Activated CD4-positive, alpha-beta T cell treated with anti-CD3 and anti-CD28 coated beads, Interleukin-2, Interleukin-4, amounts not matched to agents 100 ng/mL and 50 ng/mL, durations not matched to agents 16 hours and 8 hours (primary cell): Measurements from ENCODE around the gene FCRLA.
A peak's percentile ranks its signal among the peaks of the same experiment; 100 is the strongest.
"Not testable (repeated sequence)": the region's sequence is repeated elsewhere in the genome, so short reads cannot be mapped to it uniquely, and the experiment has no call there.

Experiments used
- DNase-seq: peaks from one replicate; pipeline ENCODE4 v3.0.0-alpha.2; 2020; ENCODE audit warnings: low spot score

The FCRLA gene

DNA sequence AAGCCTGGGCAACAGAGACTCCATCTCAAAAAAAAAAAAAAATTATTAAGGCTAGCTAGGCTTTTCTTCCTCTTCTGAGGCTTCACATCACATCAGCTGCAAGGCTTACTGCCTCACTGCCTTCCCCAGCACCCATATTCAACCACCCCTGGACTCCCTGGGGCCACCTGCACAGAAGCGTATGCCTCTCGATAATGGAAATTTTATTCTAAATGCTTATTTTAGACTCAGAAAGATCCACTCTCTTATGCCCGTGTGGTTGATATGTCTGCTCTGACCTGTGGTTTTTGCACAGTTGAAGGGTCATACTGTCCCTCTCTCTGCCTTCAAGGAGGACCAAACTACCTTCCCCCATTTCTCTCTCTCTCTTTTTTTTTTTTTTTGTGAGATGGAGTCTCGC, 1.5 kb upstream of the FCRLA start:
- DNase-seq, result no peak

DNA sequence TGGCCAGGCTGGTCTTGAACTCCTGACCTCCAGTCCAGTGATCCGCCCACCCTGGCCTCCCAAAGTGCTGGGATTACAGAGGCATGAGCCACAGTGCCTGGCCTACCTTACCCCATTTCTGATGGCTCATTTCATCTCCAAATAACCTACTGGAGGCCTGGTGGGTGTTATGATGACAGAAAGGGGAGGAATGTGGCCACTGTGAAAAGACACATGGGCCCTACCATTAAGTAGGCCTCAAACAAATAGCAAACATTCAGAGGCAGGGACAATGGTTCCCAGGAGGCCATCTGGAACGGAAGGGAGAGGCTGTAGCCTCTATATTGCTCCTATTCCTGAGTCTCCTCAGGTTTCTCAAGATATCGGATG, 932 bp upstream of the FCRLA start:
- no peak for DNase-seq

DNA sequence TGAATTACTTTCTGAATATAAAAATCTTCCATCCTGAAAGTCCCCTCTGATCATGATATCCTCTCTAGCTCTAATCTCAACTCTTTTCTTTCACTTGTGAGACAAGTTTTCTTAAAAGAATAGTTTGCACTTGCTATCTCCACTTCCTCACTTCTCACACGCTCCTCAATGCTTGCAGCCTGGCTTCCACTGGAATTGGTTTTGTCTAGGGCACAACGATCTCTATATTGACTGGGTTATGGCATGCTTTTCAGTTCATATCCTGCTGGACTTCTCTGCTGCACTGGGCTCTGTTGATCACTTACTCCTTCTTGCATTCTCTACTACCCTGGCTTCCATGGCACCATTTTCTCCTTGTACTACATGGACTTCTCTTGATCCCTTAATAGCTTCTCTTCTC, 474 bp downstream of the FCRLA start:
- DNase-seq, result no peak

DNA sequence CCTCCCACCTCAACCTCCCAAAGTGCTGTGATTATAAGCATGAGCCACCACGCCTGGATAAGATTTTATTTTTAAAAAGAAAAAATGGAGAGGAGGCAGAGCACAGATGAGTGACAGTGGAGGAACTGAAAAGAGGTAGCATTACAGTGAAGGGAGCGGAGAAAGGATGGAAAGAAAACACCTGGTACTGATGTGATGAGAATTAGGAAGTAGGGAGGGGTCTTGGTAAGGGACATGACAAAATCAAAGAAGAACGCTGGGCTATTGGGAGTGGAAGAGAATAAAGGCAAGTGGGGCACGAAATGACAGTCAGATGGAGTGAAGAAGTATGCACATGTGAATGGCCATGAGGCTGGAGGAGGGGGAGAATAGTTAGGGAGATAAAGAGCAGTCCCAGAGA, 2.3 kb downstream of the FCRLA start:
- no peak for DNase-seq

DNA sequence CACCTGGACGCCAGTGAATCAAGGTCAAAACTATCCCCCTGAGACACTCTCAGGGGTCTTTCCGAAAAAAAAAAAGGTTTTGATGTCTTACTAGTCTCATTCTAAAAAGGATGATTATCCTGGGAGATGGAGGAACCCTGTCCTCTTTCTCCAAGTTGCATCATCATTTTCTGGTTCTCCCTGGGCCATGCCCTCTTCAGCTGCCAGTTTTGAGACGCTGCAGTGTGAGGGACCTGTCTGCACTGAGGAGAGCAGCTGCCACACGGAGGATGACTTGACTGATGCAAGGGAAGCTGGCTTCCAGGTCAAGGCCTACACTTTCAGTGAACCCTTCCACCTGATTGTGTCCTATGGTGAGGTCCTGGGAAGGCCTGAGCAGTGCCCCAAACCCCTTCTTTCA, 3.5 kb downstream of the FCRLA start:
- DNase-seq, result no peak

DNA sequence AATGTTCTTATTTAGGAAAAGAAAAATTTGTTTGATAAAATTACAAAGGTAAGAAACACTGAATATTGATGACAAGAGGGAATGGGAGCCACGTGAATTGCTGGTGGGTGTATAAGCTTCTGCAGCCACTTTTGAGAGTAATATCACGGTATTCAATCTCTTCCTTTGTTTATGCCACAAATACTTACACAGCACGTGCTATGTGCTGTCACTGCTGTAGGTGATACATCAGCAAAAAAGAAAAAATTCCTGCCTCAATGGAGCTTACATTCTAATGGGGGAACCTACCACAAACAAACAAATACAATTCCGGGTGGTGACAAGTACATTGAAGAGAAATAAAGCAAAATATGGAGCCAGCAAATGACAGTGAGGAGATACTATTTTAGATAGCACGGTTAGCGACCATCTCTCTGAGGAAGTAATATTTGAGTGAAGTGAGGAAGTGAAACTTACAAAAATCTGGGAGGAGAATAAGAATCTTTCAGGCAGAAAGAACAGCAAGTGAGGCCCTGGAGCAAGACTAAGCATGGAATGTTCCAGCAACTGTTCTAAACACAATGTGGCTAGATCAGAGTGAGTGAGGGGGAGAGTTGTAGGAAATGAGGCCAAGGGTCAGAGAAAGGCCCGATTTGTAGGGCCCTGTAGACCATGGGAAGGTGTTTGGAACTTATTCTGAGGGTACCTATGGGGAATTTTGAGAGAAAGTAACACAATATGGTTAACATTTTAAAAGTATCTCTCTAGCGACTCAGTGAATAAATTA, 11.7 kb downstream of the FCRLA start:
- no peak for DNase-seq

DNA sequence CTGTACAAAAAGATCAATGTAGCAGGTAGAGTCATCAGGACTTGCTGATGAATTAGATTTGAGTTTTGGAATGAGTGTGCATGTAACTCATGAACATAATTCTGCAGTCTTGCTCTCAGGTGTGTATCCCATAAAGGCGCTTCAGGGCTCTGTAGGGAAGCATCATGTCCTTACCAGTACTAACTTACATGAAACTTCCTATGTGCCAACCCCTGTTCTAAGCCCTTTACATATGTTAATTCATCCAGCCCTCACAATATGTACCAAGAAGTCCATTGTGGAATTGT, 12.2 kb downstream of the FCRLA start:
- DNase-seq, result no peak

DNA sequence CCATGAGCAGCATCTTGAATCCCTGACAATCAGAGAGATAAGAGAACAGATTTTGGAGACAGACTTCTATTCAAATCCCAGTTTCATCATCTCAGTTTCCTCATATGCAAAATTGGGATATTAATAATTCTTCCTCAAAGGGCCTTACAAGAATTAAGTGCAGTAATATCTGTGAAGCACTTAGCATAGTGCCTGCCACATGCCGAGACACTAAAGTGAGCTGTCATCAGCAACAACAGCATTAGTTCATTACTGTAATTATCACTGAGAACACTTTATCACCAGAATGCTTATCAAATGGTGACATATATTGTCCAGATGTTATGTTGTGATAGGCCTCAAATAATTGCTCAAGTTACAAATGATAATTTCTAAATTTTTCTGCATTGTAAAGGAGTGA, 13.4 kb downstream of the FCRLA start:
- DNase-seq, result no peak

DNA sequence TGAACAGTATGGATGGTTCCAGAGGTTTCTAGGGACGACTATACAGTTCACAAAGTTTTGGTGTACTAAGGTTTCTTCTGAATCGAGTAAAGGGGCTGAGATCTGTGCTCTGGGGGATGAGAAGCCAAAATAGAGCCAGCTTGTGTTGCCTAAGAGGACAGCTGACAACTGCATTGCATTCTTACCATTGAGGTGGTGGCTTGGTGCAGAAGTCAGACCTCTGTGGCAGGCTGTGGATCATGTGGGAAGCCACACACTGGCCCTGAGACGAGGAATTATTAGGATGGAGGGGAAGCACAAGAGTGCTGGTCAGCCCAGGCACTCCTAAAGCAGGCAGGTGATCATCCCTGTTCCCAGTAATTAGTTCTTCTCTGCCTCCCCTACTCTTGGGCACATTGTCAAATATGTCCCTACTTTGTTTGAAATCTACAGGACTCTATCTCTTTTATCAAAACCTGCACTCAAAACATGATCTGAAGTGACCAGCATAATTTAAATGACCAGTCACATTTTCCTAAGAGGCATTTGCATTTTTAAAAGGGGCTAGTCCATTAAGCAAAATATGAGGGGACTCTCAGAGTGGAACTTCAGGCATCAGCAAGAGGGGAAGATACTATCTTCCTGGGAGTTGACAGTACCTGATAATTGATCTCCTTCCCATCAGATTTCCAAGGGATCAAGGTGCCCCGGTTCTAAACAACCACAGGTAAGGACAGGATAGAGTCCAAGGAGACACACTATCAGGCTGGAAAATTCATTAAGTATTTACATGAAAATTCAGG, 14.1 kb downstream of the FCRLA start, which contains the start of gene FCRLB:
Gene FCRLB, plus strand, starts transcription at position 589 of the 782 bp plus-strand sequence. CDS start 1,129 bp downstream, outside the sequence.
- no peak for DNase-seq

DNA sequence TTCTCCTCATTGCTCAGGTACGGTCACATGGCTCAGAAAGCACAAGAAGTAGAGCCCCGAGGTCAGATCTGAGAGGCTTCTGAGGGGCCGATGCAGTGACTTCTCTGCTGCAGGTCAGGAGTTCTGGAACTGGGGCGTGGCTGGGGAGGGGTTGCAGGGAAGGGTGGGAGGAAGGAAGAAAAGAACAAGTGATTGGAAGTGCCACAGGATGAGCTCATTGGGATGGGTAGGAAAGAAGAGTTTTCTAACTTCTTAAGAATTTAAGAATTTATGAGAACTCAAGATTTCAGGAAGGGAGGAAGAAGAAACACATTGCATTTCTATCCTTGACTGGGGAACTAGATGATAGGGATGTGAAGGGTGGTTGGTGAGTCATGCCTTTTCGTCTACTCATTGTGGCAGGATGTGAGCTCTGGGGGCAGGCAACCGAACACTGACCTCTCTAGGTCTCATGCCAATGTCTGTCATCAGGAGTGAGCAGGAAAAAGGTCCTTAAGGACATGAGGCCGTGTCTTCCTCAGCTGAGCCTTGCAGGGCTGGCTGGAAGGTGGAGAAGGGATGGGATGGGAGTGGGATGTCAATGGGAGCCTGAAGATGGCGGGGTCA, 14.8 kb downstream of the FCRLA start:
- peak; percentile 33 for DNase-seq

DNA sequence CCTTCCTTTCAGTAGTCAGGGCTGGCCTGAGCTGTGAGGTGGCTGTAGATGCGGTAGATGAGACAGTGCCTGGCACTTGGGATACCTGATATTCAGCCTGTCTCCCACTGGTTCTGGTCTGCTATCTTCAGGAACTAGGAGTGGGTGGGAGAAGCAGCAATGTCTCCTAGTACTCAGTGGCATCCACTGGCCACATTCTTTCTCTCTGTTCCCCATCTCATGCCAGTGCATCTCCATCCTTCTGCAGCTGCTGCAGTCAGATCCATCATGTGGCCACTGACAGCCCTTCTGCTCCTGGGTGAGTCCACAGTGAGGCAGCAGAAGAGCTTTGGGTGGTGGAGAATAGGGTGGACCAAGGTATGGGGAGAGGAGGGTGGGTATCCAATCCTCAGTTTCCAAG, 15.4 kb downstream of the FCRLA start:
- no peak for DNase-seq

DNA sequence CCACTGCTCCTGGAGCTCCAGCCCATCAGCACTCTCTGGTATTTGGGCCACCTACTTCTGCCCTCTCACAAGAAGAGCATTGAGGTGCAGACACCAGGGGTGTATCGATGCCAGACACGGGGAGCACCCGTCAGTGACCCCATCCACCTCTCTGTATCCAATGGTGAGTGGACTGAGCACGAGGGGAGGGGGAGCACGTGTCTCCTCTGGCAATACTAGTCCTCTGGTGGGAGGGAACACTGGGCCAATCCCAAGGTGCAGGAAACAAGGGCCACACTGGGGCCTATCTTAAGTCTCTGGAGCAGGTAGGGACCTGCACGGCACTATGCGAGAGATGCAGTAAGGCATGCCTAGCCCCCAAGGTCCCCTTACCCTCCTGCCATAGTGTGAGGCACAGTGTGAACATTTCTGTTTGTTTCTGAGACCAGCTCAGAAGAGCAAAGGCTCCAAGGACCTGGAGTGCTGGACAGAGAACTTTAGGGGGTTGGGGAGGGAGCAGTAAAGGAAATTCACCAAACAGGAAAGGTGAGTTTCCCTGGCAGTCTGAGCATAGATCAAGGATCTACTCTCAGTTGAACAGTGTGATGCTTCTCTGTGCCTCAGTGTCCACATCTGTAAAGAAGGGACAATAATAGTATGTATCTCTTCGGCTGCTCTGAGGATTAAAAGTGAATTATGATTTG, 16.6 kb downstream of the FCRLA start:
- DNase-seq, result no peak

DNA sequence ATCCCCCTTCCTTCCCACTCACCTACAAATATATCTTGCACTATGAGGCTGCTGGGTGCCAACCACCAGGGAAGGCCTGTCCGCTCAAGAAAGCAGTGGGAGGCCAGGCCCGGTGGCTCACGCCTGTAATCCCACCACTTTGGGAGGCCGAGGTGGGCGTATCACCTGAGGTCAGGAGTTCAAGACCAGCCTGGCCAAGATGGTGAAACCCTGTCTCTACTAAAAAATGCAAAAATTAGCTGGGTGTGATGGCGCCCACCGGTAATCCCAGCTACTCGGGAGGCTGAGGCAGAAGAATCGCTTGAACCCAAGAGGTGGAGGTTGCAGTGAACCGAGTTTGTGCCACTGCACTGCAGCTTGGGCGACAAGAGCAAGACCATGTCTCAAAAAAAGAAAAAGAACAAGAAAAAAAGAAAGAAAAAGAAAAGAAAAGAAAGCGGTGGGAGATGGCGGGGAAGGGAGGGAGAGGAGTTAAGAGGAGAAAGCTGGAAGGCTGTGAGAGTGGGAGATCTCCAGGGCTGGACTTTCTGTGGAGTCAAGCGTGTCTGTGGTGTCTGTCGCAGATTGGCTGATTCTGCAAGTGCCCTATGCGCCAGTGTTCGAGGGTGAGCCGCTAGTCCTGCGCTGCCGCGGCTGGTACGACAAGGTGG, 18.4 kb downstream of the FCRLA start:
- not testable (repeated sequence) for DNase-seq

DNA sequence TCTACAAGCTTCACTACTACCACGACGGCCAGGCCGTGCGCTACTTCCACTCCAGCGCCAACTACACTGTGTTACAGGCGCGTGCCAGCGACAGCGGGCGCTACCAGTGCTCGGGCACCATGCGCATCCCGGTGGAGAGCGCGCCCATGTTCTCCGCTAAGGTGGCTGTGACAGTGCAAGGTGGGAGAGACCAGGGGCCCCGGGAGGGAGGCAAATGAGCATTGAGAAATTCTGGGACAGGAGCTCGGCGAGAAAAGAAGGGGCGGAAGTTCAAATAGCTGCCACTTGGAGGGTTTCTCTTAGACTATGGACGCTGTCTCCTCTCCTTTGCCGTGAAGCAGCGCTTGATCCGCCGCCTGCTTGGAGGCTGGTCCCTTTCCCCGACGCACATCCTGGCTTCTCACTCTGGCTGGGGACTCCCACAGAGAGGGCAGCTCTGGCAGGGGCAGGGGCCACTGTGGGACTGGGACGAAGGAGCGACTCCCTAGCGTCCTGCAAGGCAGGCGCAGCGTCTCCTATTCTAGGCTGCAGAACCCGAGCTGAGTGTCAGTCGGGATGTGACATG, 19.0 kb downstream of the FCRLA start:
- DNase-seq, result no peak

DNA sequence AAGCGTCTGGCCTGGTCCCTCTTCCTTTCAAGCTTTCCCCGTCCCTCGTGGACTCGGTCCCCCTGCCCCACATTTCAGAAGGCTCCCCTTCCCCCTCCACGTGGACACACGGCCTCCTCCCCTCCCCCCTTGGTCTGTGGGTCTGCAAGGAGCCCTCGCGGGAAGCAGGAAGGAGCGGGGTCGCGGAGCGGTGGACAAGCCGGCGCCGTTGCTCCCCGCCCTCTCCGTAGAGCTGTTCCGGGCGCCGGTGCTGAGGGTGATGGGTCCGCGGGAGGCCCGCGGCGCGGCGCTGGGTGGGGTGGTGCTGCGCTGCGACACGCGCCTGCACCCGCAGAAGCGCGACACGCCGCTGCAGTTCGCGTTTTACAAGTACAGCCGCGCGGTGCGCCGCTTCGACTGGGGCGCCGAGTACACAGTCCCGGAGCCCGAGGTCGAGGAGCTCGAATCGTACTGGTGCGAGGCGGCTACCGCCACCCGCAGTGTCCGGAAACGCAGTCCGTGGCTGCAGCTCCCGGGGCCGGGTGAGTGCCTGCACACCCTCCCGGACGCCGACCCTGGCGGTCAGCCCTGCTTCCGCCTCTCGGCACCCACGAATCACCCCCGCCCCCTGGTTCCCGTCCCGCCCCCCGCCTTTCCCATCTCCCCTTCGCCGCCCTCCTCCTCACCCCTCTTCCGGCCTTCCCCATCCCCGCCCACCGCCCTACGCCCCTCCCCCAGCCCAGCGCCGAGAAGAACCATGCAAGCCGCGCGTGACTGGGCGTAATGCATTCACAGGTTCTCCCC, 19.6 kb downstream of the FCRLA start:
- DNase-seq, result peak; percentile 55

DNA sequence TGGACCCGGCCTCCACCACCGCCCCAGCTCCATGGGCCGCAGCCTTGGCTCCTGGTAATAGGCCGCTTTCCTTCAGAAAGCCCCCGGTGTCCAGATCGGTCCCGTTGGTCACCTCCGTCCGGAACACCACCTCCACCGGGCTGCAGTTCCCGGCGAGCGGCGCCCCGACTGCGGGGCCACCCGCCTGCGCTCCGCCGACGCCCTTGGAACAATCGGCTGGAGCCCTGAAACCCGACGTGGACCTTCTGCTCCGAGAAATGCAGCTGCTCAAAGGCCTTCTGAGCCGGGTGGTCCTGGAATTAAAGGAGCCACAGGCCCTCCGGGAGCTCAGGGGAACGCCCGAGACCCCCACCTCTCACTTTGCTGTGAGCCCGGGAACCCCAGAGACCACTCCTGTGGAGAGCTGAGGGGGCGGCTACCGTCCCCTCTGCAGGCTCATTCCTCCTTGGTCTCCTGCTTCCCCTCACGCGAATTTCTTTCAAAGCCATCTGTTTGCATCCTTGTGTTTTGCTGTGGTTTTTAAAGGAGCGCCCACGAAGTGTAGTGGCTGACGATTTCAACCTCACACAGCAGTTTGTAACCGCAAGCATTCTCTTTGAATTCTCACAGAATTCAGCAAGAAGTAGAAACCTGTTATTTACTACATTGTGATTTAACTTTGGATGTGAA, 20.4 kb downstream of the FCRLA start:
- DNase-seq, result peak; percentile 62

DNA sequence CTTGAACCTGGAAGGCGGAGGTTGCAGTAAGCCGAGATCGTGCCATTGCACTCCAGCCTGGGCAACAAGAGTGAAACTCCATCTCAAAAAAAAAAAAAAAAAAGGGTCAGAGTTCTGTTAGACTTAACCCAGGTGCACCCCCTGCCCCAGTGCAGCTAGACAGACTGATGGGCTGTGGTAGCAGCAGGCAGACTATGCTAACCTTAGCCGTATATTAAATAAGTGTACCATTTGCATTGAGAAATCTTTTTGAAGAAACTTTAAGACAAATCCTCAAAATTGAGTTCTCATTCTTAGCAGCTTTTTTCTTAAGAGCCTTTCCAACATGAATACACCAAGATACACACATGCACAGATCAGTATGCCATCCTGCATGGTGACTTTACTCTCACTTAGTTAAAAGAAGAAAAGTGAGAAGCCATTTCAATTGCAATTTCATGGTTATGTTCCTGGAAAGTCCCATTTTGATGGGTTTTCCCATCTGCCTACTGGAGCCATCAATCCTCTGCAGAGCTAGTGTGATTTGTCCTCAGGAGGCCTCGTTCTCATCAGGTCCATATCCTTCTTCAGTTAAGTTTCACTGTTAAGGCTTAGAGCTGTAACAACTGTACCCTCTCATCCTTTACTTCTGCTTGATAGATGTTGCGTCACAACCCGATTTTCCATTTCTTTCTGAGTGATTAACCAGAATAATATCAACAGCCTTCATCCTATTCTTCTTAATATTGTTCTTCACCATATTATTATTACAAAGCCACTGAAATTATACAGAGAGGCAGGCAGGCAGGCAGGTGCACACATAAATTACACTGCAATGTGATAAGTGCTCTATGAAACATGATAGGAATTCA, 21.6 kb downstream of the FCRLA start:
- no peak for DNase-seq

DNA sequence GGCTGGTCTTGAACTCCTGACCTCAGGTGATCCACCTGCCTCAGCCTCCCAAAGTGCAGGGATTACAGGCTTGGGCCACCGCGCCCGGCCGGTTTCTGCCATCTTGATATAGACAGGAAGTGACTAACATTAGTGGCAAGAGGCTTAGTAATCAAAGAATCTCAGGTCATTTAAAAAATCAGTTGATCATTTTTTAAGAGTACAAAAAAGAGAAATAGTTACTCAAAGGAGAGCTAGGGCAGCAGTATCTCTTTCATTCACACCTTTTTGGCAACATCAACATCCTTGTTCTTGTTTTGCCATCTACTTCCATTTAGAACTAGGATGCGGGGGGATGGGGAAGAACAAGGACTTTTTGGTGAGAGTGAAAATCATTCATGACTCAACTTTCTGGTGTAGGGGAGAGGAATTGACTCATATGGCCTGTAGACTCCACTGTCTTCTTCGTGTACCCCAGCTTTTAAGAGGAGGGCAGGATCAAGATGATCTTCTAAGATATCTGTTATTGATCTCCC, 23.1 kb downstream of the FCRLA start:
- DNase-seq, result peak; percentile 77

DNA sequence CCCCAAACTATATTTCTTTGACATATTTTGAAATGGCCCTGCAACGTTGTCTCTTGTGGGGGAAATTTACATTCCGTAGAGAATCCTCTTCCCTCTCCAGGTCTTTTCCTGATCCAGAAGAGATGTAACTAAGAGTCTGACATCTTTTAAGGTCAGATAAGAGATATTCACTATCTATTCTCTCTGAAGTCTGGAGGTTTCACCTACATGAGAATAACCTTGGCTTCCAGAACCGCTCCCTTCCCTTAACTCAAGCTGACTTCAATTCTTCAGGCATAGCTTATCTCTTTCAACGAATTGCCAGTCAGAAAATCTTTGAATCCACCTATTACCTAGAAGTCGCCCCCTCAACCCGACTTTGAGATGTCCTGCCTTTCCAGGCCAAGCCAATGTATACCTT, 24.2 kb downstream of the FCRLA start:
- no peak for DNase-seq
